OCI-LY3 (cell line): ENCODE data around the gene FBXO21.

Experiments used
- CTCF ChIP-seq: fragments of 200-600, 300-600 bp; sonication (generic); IDR thresholded peaks from 2 replicates; pipeline ENCODE4 v1.5.1; 2014; ENCODE audit warnings: antibody characterized with exemption, low read length, low read depth
- EZH2phosphoT487 ChIP-seq: fragments of 200-600 bp; shearing (Covaris generic); IDR thresholded peaks from 2 replicates; pipeline ENCODE4 v1.6.1; 2018; ENCODE audit warnings: antibody characterized with exemption, mixed run types, low read depth

GRCh38 chr12:117187421-117187820 is 2.8 kb downstream of the FBXO21 start:
- no peak for TF ChIP-seq CTCF
- TF ChIP-seq EZH2phosphoT487 = no peak
